HepG2 (cell line): ENCODE measurements around the gene CNNM1. TPM values are rescaled to one million over a fixed set of nuclear protein-coding genes. Genes with fewer than 3 reads are reported as not detected.
A peak's percentile ranks its signal among the peaks of the same experiment; 100 is the strongest.

ENCODE experiments used
- EHMT2 ChIP-seq: fragments of 200-600 bp; sonication (generic); IDR thresholded peaks from 2 replicates; pipeline ENCODE4 v1.7.0; 2017; ENCODE audit warnings: antibody characterized with exemption, low read depth, low read length, borderline replicate concordance
- ELF3 ChIP-seq: IDR thresholded peaks from 2 replicates; pipeline ENCODE4 v1.6.1; 2016; ENCODE audit warnings: missing genetic modification reagents, missing compliant biosample characterization
- FOXA1 ChIP-seq, 2 experiments: fragments of 450-650 bp in 1 of 2; sonication (generic) in 1 of 2; formaldehyde crosslinking in 1 of 2; IDR thresholded peaks; 2 replicates each; pipeline versions ENCODE4 v1.4.0 to v1.6.1; 2016 to 2020; ENCODE audit warnings: missing genetic modification reagents in 1 of 2
- GMEB1 ChIP-seq: sonication (generic); formaldehyde crosslinking; IDR thresholded peaks from 2 replicates; pipeline ENCODE4 v1.5.1; 2020; ENCODE audit warnings: missing genetic modification reagents, mild to moderate bottlenecking, borderline replicate concordance
- KLF15 ChIP-seq: sonication (generic); formaldehyde crosslinking; IDR thresholded peaks from 2 replicates; pipeline ENCODE4 v1.8.1; 2023; ENCODE audit warnings: borderline replicate concordance, mild to moderate bottlenecking, inconsistent platforms, missing genetic modification reagents, mixed read lengths
- MIXL1 ChIP-seq: IDR thresholded peaks from 2 replicates; pipeline ENCODE4 v1.6.1; 2016
- MTA1 ChIP-seq: sonication (generic); formaldehyde crosslinking; IDR thresholded peaks from 2 replicates; pipeline ENCODE4 v1.4.0; 2020; ENCODE audit warnings: missing genetic modification reagents, mild to moderate bottlenecking, borderline replicate concordance
- NCOA2 ChIP-seq: sonication (generic); formaldehyde crosslinking; IDR thresholded peaks from 2 replicates; pipeline ENCODE4 v1.8.0; 2022; ENCODE audit warnings: inconsistent platforms
- NCOR1 ChIP-seq: fragments of 200-600 bp; sonication (generic); IDR thresholded peaks from 2 replicates; pipeline ENCODE4 v1.7.0; 2017; ENCODE audit warnings: antibody characterized with exemption, low read length, borderline replicate concordance
- NFIC ChIP-seq: IDR thresholded peaks from 2 replicates; pipeline ENCODE4 v1.6.1; 2012; ENCODE audit warnings: mild to moderate bottlenecking, low read length, inconsistent platforms
- NR2F6 ChIP-seq, 2 experiments: IDR thresholded peaks; 2 replicates each; pipeline ENCODE4 v1.6.1; 2016; ENCODE audit warnings: antibody characterized with exemption in 1 of 2, mild to moderate bottlenecking in 1 of 2
- PHB2 ChIP-seq: fragments of 450-650 bp; IDR thresholded peaks from 2 replicates; pipeline ENCODE4 v1.6.1; 2018; ENCODE audit not compliant: partially characterized antibody
- POLR2G ChIP-seq: fragments of 200-400 bp; formaldehyde crosslinking; IDR thresholded peaks from 2 replicates; pipeline ENCODE4 v1.6.1; 2018; ENCODE audit warnings: mild to moderate bottlenecking, low read depth, low read length, moderate library complexity
- RARA ChIP-seq: IDR thresholded peaks from 2 replicates; pipeline ENCODE4 v1.6.1; 2016; ENCODE audit warnings: missing genetic modification reagents, missing compliant biosample characterization
- SMAD3 ChIP-seq: sonication (generic); formaldehyde crosslinking; IDR thresholded peaks from 2 replicates; pipeline ENCODE4 v1.4.0; 2020; ENCODE audit warnings: missing genetic modification reagents
- TCF7 ChIP-seq: sonication (generic); IDR thresholded peaks from 2 replicates; pipeline ENCODE4 v1.6.1; 2016; ENCODE audit warnings: antibody characterized with exemption, low read depth
- THRA ChIP-seq: sonication (generic); formaldehyde crosslinking; IDR thresholded peaks from 2 replicates; pipeline ENCODE4 v1.4.0; 2020; ENCODE audit warnings: missing genetic modification reagents, borderline replicate concordance
- ZEB1 ChIP-seq: IDR thresholded peaks from 2 replicates; pipeline ENCODE4 v1.6.1; 2012; ENCODE audit warnings: mild to moderate bottlenecking, low read depth, inconsistent platforms; ENCODE audit not compliant: insufficient replicate concordance
- ZNF138 ChIP-seq: sonication (generic); formaldehyde crosslinking; IDR thresholded peaks from 2 replicates; pipeline ENCODE4 v1.5.0; 2020; ENCODE audit warnings: mild to moderate bottlenecking, low read depth, missing genetic modification reagents
- ZNF296 ChIP-seq: sonication (generic); formaldehyde crosslinking; conservative IDR thresholded peaks from 2 replicates; pipeline ENCODE4 v1.5.0; 2020; ENCODE audit warnings: mild to moderate bottlenecking, missing genetic modification reagents
- ZNF747 ChIP-seq: sonication (generic); formaldehyde crosslinking; IDR thresholded peaks from 2 replicates; pipeline ENCODE4 v1.8.1; 2023; ENCODE audit warnings: missing genetic modification reagents, mild to moderate bottlenecking, borderline replicate concordance
- ZNF784 ChIP-seq: sonication (generic); formaldehyde crosslinking; IDR thresholded peaks from 2 replicates; pipeline ENCODE4 v1.5.1; 2020; ENCODE audit warnings: missing genetic modification reagents, mild to moderate bottlenecking, borderline replicate concordance
- ZNF790 ChIP-seq: sonication (generic); formaldehyde crosslinking; IDR thresholded peaks from 2 replicates; pipeline ENCODE4 v1.8.0; 2022; ENCODE audit warnings: missing genetic modification reagents, mild to moderate bottlenecking, borderline replicate concordance
- ZNF891 ChIP-seq: sonication (generic); formaldehyde crosslinking; IDR thresholded peaks from 2 replicates; pipeline ENCODE4 v1.5.0; 2020; ENCODE audit warnings: mild to moderate bottlenecking, missing genetic modification reagents
- ZSCAN31 ChIP-seq: sonication (generic); formaldehyde crosslinking; IDR thresholded peaks from 2 replicates; pipeline ENCODE4 v1.5.0; 2020; ENCODE audit warnings: low read depth, mild to moderate bottlenecking, missing genetic modification reagents
- polyA plus RNA-seq, 8 experiments: library from polyadenylated mRNA; depleted of rRNA in 3 of 8; stranded (reverse) in 7 of 8; unstranded in 1 of 8; fragments of >200 nt; fragmentation: Illumina TruSeq in 4 of 8; extraction: Trizol in 4 of 8; gene quantifications; 2 replicates each; pipeline versions ENCODE4 v1.2.1 to v1.2.3, GENCODE V29; 2011 to 2016; ENCODE audit warnings: low read depth in 4 of 8, missing spikeins in 1 of 8, mixed read lengths in 1 of 8; ENCODE audit not compliant: insufficient read depth in 1 of 8
- total RNA-seq, 5 experiments: library from RNA; depleted of rRNA; stranded (reverse); fragments of >200 nt; fragmentation: Illumina TruSeq; extraction: Trizol; gene quantifications; 2 replicates each; pipeline ENCODE4 v1.2.3, GENCODE V29; 2016; ENCODE audit warnings: low read depth in 1 of 5

Gene CNNM1
- total and polyA plus RNA-seq, 2 of the 13 experiments (the other 11 are each of a cell fraction or from before 2014, with no cell fraction given): 4.3 to 9.6 TPM

- TF ChIP-seq THRA (CRISPR knock-in tag) (peak; percentile 66; the same call in 1 of the 2 replicates), ZNF138 (CRISPR knock-in tag) (no peak), NFIC (peak; percentile 88), GMEB1 (CRISPR knock-in tag) (peak; percentile 18; the same call in 1 of the 2 replicates), NCOA2 (CRISPR knock-in tag) (peak; percentile 79), MTA1 (CRISPR knock-in tag) (no peak), MIXL1 (CRISPR knock-in tag) (peak; percentile 10; the same call in 1 of the 2 replicates), ZNF891 (CRISPR knock-in tag) (no peak), POLR2G (peak; percentile 25; the same call in 1 of the 2 replicates), ZNF747 (CRISPR knock-in tag) (no peak), RARA (CRISPR knock-in tag) (peak; percentile 39; the same call in 1 of the 2 replicates), ZSCAN31 (CRISPR knock-in tag) (0 out of 2 replicates have a peak, but pooled peaks have one; percentile 35), TCF7 (peak; percentile 40), ELF3 (CRISPR knock-in tag) (peak; percentile 17; the same call in 1 of the 2 replicates), ZNF296 (CRISPR knock-in tag) (no peak), FOXA1 (IDR thresholded peaks at IDR 0.05) (no peak), FOXA1 (CRISPR knock-in tag; IDR thresholded peaks at IDR 0.05) (0 out of 2 replicates have a peak, but pooled peaks have one; percentile 2), EHMT2 (peak; percentile 53; the same call in 1 of the 2 replicates), ZEB1 (peak; percentile 45), KLF15 (CRISPR knock-in tag) (no peak), SMAD3 (0 out of 2 replicates have a peak, but pooled peaks have one; percentile 26), PHB2 (no peak), ZNF784 (CRISPR knock-in tag) (peak; percentile 34; the same call in 1 of the 2 replicates), NCOR1 (peak; percentile 76), ZNF790 (no peak), NR2F6 (IDR thresholded peaks at IDR 0.05) (0 out of 2 replicates have a peak, but pooled peaks have one; percentile 20), NR2F6 (CRISPR knock-in tag; IDR thresholded peaks at IDR 0.05) (peak; percentile 32; the same call in 1 of the 2 replicates)
Measured at GRCh38 chr10:99303899-99304861, 25.0 kb upstream of the CNNM1 start (continued).
